Right atrium auricular region (tissue), 2 donors: ENCODE data around the gene PMIS2. TPM values are rescaled to one million over a fixed set of nuclear protein-coding genes. Genes with fewer than 3 reads are reported as not detected.
A peak's percentile ranks its signal among the peaks of the same experiment; 100 is the strongest.
"Not testable (repeated sequence)": the region's sequence is repeated elsewhere in the genome, so short reads cannot be mapped to it uniquely, and the experiment has no call there.

Experiments
- DNase-seq: peaks from one replicate; pipeline ENCODE4 v3.0.0-alpha.2; 2019; ENCODE audit warnings: low spot score
- H3K27ac ChIP-seq, 2 donors: fragments of 200-600 bp; sonication (generic); 1 replicate in 1 of 2; 2 replicates in 1 of 2; pipeline ENCODE4 v1.5.1; 2016 to 2019
- H3K27me3 ChIP-seq, 2 donors: fragments of 200-600 bp; sonication (generic); one replicate each; pipeline versions ENCODE4 v1.5.1 to v1.6.0; 2017 to 2019
- H3K36me3 ChIP-seq: fragments of 200-600 bp; sonication (generic); one replicate; pipeline ENCODE4 v1.5.1; 2016
- H3K4me1 ChIP-seq, 2 donors: fragments of 200-600 bp; sonication (generic); one replicate each; pipeline versions ENCODE4 v1.5.1 to v1.6.0; 2017 to 2019
- H3K4me3 ChIP-seq, 2 donors: fragments of 200-600 bp; sonication (generic); 1 replicate in 1 of 2; 2 replicates in 1 of 2; pipeline ENCODE4 v1.5.1; 2017 to 2019; ENCODE audit warnings: mild to moderate bottlenecking in 1 of 2, moderate library complexity in 1 of 2
- H3K9me3 ChIP-seq, 2 donors: fragments of 200-600 bp; sonication (generic); one replicate each; pipeline ENCODE4 v1.5.1; 2019
- CTCF ChIP-seq, 2 donors: fragments of 200-600 bp; sonication (generic); IDR thresholded peaks; one replicate each; pipeline ENCODE4 v1.5.1; 2019; ENCODE audit warnings: antibody characterized with exemption in 2 of 2
- total RNA-seq, 2 donors: library from RNA; depleted of rRNA; stranded (reverse); fragments of >200 nt; gene quantifications; one replicate each; pipeline ENCODE4 v1.1.0, GENCODE V29; 2016

Gene PMIS2
- total RNA-seq, 2 donors from 2014 or later: not detected

GRCh38 chr19:35587321-35587720 is 1.3 kb downstream of the PMIS2 start:
- Histone ChIP-seq H3K36me3 (no peaks in the 10 kb centered on the region), H3K4me3 (no peak overlapping the region), H3K27ac (no peak overlapping the region), H3K9me3 (no peaks in the 10 kb centered on the region), H3K4me1 (no peaks in the 10 kb centered on the region), H3K27me3 (no peaks in the 10 kb centered on the region)
- DNase-seq: no peak
- TF ChIP-seq CTCF (IDR thresholded peaks at IDR 0.05): no peak

- Histone ChIP-seq H3K36me3 (no peaks in the 10 kb centered on the region), H3K27me3 (no peaks in the 10 kb centered on the region), H3K27ac (no peak overlapping the region), H3K9me3 (no peaks in the 10 kb centered on the region), H3K4me1 (no peaks in the 10 kb centered on the region), H3K4me3 (no peak overlapping the region)
- no peak for TF ChIP-seq CTCF (IDR thresholded peaks at IDR 0.05)
- no peak for DNase-seq
Observed at GRCh38 chr19:35590875-35591274, 4.9 kb downstream of the PMIS2 start.

GRCh38 chr19:35592226-35592625 is 6.3 kb downstream of the PMIS2 start:
- Histone ChIP-seq H3K36me3 (no peaks in the 10 kb centered on the region), H3K4me3 (no peak overlapping the region), H3K9me3 (no peaks in the 10 kb centered on the region), H3K4me1 (no peaks in the 10 kb centered on the region), H3K27me3 (no peaks in the 10 kb centered on the region), H3K27ac (no peak overlapping the region)
- peak in 1 of 2 donors; percentile 50 for TF ChIP-seq CTCF (IDR thresholded peaks at IDR 0.05)
- no peak for DNase-seq

- H3K9me3 ChIP-seq, DNase-seq, H3K27ac ChIP-seq, H3K4me3 ChIP-seq, H3K4me1 ChIP-seq, H3K36me3 ChIP-seq, H3K27me3 ChIP-seq: not testable (repeated sequence)
Observed at GRCh38 chr19:35595026-35595425, 9.1 kb downstream of the PMIS2 start.

- no peaks in the 10 kb centered on the region for H3K27me3 ChIP-seq
- DNase-seq: no peak
- H3K9me3 ChIP-seq: no peaks in the 10 kb centered on the region
- no peaks in the 10 kb centered on the region for H3K36me3 ChIP-seq
- H3K4me3 ChIP-seq: no peak overlapping the region
- no peak overlapping the region for H3K27ac ChIP-seq
- H3K4me1 ChIP-seq: no peaks in the 10 kb centered on the region
- no peak for TF ChIP-seq CTCF (IDR thresholded peaks at IDR 0.05)
Observed at GRCh38 chr19:35595928-35596327, 10.0 kb downstream of the PMIS2 start.

GRCh38 chr19:35596366-35596999 is 10.5 kb downstream of the PMIS2 start:
- Histone ChIP-seq H3K27ac (no peak overlapping the region), H3K4me1 (no peaks in the 10 kb centered on the region), H3K36me3 (no peaks in the 10 kb centered on the region), H3K9me3 (no peaks in the 10 kb centered on the region), H3K27me3 (no peaks in the 10 kb centered on the region), H3K4me3 (no peak overlapping the region)
- TF ChIP-seq CTCF (IDR thresholded peaks at IDR 0.05): no peak
- DNase-seq: no peak
